PC-9 (cell line): ENCODE data around the gene RAB3GAP2. TPM values are rescaled to one million over a fixed set of nuclear protein-coding genes. Genes with fewer than 3 reads are reported as not detected.

ENCODE experiments used
- BruUV-seq: library from RNA; stranded (reverse); fragments of 400-500 nt; replicated peaks from 2 replicates; lab custom pipeline; 2021; lab: Mats Ljungman, UMichigan
- CTCF ChIA-PET: fragments of 300-600 bp; sonication (Branson Sonifier 250); formaldehyde crosslinking; loops from one replicate; lab custom pipeline; 2022; ENCODE audit warnings: antibody characterized with exemption; lab: Charles Lee
- POLR2A ChIA-PET: fragments of 300-600 bp; sonication (Branson Sonifier 250); formaldehyde crosslinking; loops from one replicate; lab custom pipeline; 2022; ENCODE audit warnings: antibody characterized with exemption; ENCODE audit not compliant: unreplicated experiment; lab: Charles Lee
- DNase-seq, 2 experiments: peaks; one replicate each; pipeline versions ENCODE4 v3.0.0 to v3.0.0-alpha.2; 2015 to 2022; ENCODE audit warnings: mixed read lengths in 1 of 2
- H2AFZ ChIP-seq: fragments of 200-600 bp; sonication (generic); 2 replicates; pipeline ENCODE4 v1.8.1; 2017; ENCODE audit warnings: antibody characterized with exemption
- H3F3A ChIP-seq: fragments of 200-600 bp; sonication (generic); 2 replicates; pipeline ENCODE4 v1.8.1; 2017; ENCODE audit warnings: antibody characterized with exemption, mild to moderate bottlenecking, low read depth; ENCODE audit not compliant: insufficient read depth
- H3K27ac ChIP-seq: fragments of 200-600 bp; sonication (generic); 2 replicates; pipeline ENCODE4 v1.6.1; 2016; ENCODE audit warnings: mixed run types
- H3K27me3 ChIP-seq: fragments of 200-600 bp; sonication (generic); 2 replicates; pipeline ENCODE4 v1.6.1; 2016; ENCODE audit warnings: low read depth, mixed run types; ENCODE audit not compliant: insufficient read depth
- H3K36me3 ChIP-seq: fragments of 200-600 bp; sonication (generic); 2 replicates; pipeline ENCODE4 v1.6.1; 2016; ENCODE audit warnings: low read depth, mixed run types
- H3K4me1 ChIP-seq: fragments of 200-600 bp; sonication (generic); replicated peaks from 2 replicates; pipeline ENCODE4 v1.6.1; 2016; ENCODE audit warnings: mixed run types; ENCODE audit not compliant: insufficient read depth
- H3K4me2 ChIP-seq: fragments of 200-600 bp; sonication (generic); 2 replicates; pipeline ENCODE4 v1.6.1; 2017; ENCODE audit warnings: mixed run types
- H3K4me3 ChIP-seq: fragments of 200-600 bp; sonication (generic); 2 replicates; pipeline ENCODE4 v1.6.1; 2016; ENCODE audit warnings: mixed run types
- H3K79me2 ChIP-seq: fragments of 200-600 bp; sonication (generic); 2 replicates; pipeline ENCODE4 v1.6.1; 2017; ENCODE audit warnings: low read depth, mixed run types
- H3K9me2 ChIP-seq: fragments of 200-600 bp; sonication (generic); 2 replicates; pipeline ENCODE4 v1.8.1; 2017; ENCODE audit warnings: mild to moderate bottlenecking; ENCODE audit not compliant: insufficient read depth
- H3K9me3 ChIP-seq: fragments of 200-600 bp; sonication (generic); 2 replicates; pipeline ENCODE4 v1.8.1; 2016; ENCODE audit warnings: low read depth; ENCODE audit not compliant: insufficient read depth
- H4K20me1 ChIP-seq: fragments of 200-600 bp; sonication (generic); 2 replicates; pipeline ENCODE4 v1.8.1; 2017; ENCODE audit not compliant: insufficient read depth
- CTCF ChIP-seq: fragments of 200-600 bp; sonication (generic); conservative IDR thresholded peaks from 2 replicates; pipeline ENCODE4 v1.6.1; 2017; ENCODE audit warnings: mixed run types, antibody characterized with exemption, mild to moderate bottlenecking, moderate library complexity
- EZH2 ChIP-seq: fragments of 200-600 bp; sonication (generic); IDR thresholded peaks from 2 replicates; pipeline ENCODE4 v1.8.0; 2017; ENCODE audit warnings: antibody characterized with exemption, low read depth
- intact Hi-C: fragments of 100-400 bp; cut with micrococcal nuclease; formaldehyde crosslinking; loops from one replicate; pipeline ENCODE4 v1.10.0; 2022; ENCODE audit not compliant: unreplicated experiment
- total RNA-seq: library from RNA; stranded (reverse); gene quantifications from 2 replicates; pipeline ENCODE4 v1.2.3, GENCODE V29; 2021

The RAB3GAP2 gene
- total RNA-seq, 1 experiment from 2014 or later: 51.0 TPM

DNA sequence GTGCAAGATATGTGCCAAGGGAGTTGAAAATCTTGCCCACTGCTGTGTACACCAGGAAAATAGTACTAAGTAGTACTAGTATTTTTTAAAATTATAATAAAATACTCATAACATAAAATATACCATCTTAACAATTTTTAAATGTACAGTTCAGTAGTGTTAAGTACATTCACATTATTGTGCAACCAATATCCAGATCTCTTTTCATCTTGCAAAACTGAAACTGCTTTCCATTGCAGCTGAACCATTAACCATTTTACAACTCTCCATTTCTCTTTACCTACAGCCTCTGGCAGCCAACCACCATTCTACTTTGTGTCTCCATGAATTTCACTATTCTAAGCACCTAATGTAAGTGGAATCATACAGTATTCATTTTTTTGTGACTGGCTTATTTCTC is 19.3 kb upstream of the RAB3GAP2 start:
- Histone ChIP-seq H3K9me3 (no peaks in the 10 kb centered on the region), H3K4me2 (no peak overlapping the region), H4K20me1 (no peaks in the 10 kb centered on the region), H3K36me3 (no peaks in the 10 kb centered on the region), H3F3A (no peaks in the 10 kb centered on the region), H3K4me1 (no peaks in the 10 kb centered on the region), H3K9me2 (no peaks in the 10 kb centered on the region), H3K79me2 (no peaks in the 10 kb centered on the region), H3K4me3 (no peak overlapping the region), H3K27me3 (no peaks in the 10 kb centered on the region), H3K27ac (no peak overlapping the region), H2AFZ (no peak overlapping the region)
- BruUV-seq: no TSS peak
- POLR2A ChIA-PET: no interaction called here
- CTCF ChIA-PET: no interaction called here
- DNase-seq: no peak
- intact Hi-C loops: no loop called here
- TF ChIP-seq CTCF (no peak), EZH2 (no peak)

GRCh38 chr1:220290140-220290761 is 18.0 kb upstream of the RAB3GAP2 start:
- Histone ChIP-seq H3K4me2 (no peak overlapping the region), H3K27ac (no peak overlapping the region), H3K9me2 (no peaks in the 10 kb centered on the region), H3K4me1 (no peaks in the 10 kb centered on the region), H2AFZ (no peak overlapping the region), H3F3A (no peaks in the 10 kb centered on the region), H3K79me2 (no peaks in the 10 kb centered on the region), H3K27me3 (no peaks in the 10 kb centered on the region), H3K4me3 (no peak overlapping the region), H4K20me1 (no peaks in the 10 kb centered on the region), H3K36me3 (no peaks in the 10 kb centered on the region), H3K9me3 (no peaks in the 10 kb centered on the region)
- intact Hi-C loops: no loop called here
- no peak for DNase-seq
- ChIA-PET POLR2A (interaction anchor here (0.7 kb wide), 2 partner anchors 45 to 497 kb away, joined by 3 to 9 read pairs; partner anchors contain the start of gene MTARC1), CTCF (interaction anchor here (0.6 to 1.5 kb wide), 3 partner anchors 9 to 378 kb away, joined by 3 to 5 read pairs (median 3); no protein-coding TSS in a partner anchor)
- no peak for TF ChIP-seq EZH2
- no peak for TF ChIP-seq CTCF
- BruUV-seq: no TSS peak

GRCh38 chr1:220287129-220287528 is 14.9 kb upstream of the RAB3GAP2 start:
- no peaks in the 10 kb centered on the region for H3K36me3 ChIP-seq
- no peak overlapping the region for H2AFZ ChIP-seq
- H3K4me1 ChIP-seq: no peaks in the 10 kb centered on the region
- no peaks in the 10 kb centered on the region for H3K9me3 ChIP-seq
- no peaks in the 10 kb centered on the region for H3K9me2 ChIP-seq
- no peaks in the 10 kb centered on the region for H3K79me2 ChIP-seq
- TF ChIP-seq EZH2 (no peak), CTCF (no peak)
- intact Hi-C loops: no loop called here
- ChIA-PET POLR2A (no interaction called here), CTCF (no interaction called here)
- no peak overlapping the region for H3K27ac ChIP-seq
- BruUV-seq: no TSS peak
- H3F3A ChIP-seq: no peaks in the 10 kb centered on the region
- H3K27me3 ChIP-seq: no peaks in the 10 kb centered on the region
- H3K4me3 ChIP-seq: no peak overlapping the region
- no peak overlapping the region for H3K4me2 ChIP-seq
- H4K20me1 ChIP-seq: no peaks in the 10 kb centered on the region
- no peak for DNase-seq
